Kidney (tissue), 14 donors: ENCODE measurements around the gene CSF1. TPM values are rescaled to one million over a fixed set of nuclear protein-coding genes. Genes with fewer than 3 reads are reported as not detected.

Source experiments
- DNase-seq, 5 donors: peaks; one replicate each; pipeline ENCODE4 v3.0.0-alpha.2; 2013 to 2020
- FAIRE-seq: peaks from 2 replicates; lab custom pipeline; 2012; peaks lifted over from hg19 to GRCh38; lab: Jason Lieb, UNC
- H3K27ac ChIP-seq, 2 donors: one replicate each; pipeline ENCODE4 v1.7.0; 2013; ENCODE audit warnings: low read depth in 2 of 2, low read length in 2 of 2, inconsistent platforms in 1 of 2
- H3K27me3 ChIP-seq: one replicate; pipeline ENCODE4 v1.7.1; 2013; ENCODE audit warnings: low read length, inconsistent platforms; ENCODE audit not compliant: control insufficient read depth, insufficient read depth
- H3K36me3 ChIP-seq, 3 donors: one replicate each; pipeline versions ENCODE4 v1.7.0 to v1.7.1; 2013; ENCODE audit warnings: low read length in 3 of 3, control low read depth in 1 of 3, inconsistent platforms in 1 of 3; ENCODE audit not compliant: insufficient read depth in 3 of 3, control insufficient read depth in 2 of 3
- H3K4me1 ChIP-seq, 3 donors: one replicate each; pipeline versions ENCODE4 v1.7.0 to v1.7.1; 2013; ENCODE audit warnings: low read length in 3 of 3, inconsistent platforms in 1 of 3, low read depth in 1 of 3; ENCODE audit not compliant: control insufficient read depth in 2 of 3, insufficient read depth in 2 of 3
- H3K4me3 ChIP-seq, 3 donors: one replicate each; pipeline versions ENCODE4 v1.7.0 to v1.8.1; 2013; ENCODE audit warnings: low read length in 3 of 3, control low read depth in 1 of 3, inconsistent platforms in 1 of 3
- H3K9ac ChIP-seq, 3 donors: one replicate each; pipeline versions ENCODE4 v1.7.0 to v1.7.1; 2013; ENCODE audit warnings: low read length in 3 of 3, control low read depth in 1 of 3, inconsistent platforms in 1 of 3
- H3K9me3 ChIP-seq, 3 donors: one replicate each; pipeline versions ENCODE4 v1.7.0 to v1.7.1; 2013; ENCODE audit warnings: low read length in 3 of 3, control low read depth in 1 of 3, inconsistent platforms in 1 of 3; ENCODE audit not compliant: control insufficient read depth in 2 of 3, insufficient read depth in 1 of 3
- intact Hi-C: fragments of 100-400 bp; cut with DNase I; formaldehyde crosslinking; loops from one replicate; pipeline ENCODE4 v1.11.1; 2022
- polyA plus RNA-seq: library from polyadenylated mRNA; stranded (reverse); fragments of 350-450 nt; fragmentation: Illumina TruSeq; extraction: RNeasy Lipid Tissue Mini Kit (QIAGEN cat#74804); gene quantifications from one replicate; pipeline ENCODE4 v1.2.3, GENCODE V29; 2014; ENCODE audit warnings: low read depth, low replicate concordance; ENCODE audit not compliant: insufficient read depth
- total RNA-seq: library from RNA; stranded (reverse); fragmentation: NEBNext Ultra II Directional; extraction: Animal tissue kit (Norgen Biotek cat#: 25700); gene quantifications from one replicate; pipeline ENCODE4 v1.2.1, GENCODE V29; 2021
- TF ChIP-seq, protein P1 (sequence below): IDR thresholded peaks from 3 replicates; pipeline ENCODE4 v1.5.1; 2012; ENCODE audit warnings: mild to moderate bottlenecking, moderate library complexity, borderline replicate concordance; ENCODE audit not compliant: insufficient read depth; ENCODE audit errors: extremely low read depth
- donor health status: control.
- donor health status: control.
- donor health status: control.
- donor health status: control.
- donor health status: control.
- donor health status: DM: yes; HTN: yes; CAD: no.
- donor health status: Normal renal cell carcinoma (clear cell type).

CSF1 gene
- total and polyA plus RNA-seq, 2 donors from 2014 or later = 11.1 to 33.8 TPM

GRCh38 chr1:109947582-109948284 lies 37.1 kb downstream of the CSF1 start:
- intact Hi-C loops = no loop called here
- no peak overlapping the region for H3K4me3 ChIP-seq
- H3K27ac ChIP-seq = no peak overlapping the region
- TF ChIP-seq, protein P1, sequence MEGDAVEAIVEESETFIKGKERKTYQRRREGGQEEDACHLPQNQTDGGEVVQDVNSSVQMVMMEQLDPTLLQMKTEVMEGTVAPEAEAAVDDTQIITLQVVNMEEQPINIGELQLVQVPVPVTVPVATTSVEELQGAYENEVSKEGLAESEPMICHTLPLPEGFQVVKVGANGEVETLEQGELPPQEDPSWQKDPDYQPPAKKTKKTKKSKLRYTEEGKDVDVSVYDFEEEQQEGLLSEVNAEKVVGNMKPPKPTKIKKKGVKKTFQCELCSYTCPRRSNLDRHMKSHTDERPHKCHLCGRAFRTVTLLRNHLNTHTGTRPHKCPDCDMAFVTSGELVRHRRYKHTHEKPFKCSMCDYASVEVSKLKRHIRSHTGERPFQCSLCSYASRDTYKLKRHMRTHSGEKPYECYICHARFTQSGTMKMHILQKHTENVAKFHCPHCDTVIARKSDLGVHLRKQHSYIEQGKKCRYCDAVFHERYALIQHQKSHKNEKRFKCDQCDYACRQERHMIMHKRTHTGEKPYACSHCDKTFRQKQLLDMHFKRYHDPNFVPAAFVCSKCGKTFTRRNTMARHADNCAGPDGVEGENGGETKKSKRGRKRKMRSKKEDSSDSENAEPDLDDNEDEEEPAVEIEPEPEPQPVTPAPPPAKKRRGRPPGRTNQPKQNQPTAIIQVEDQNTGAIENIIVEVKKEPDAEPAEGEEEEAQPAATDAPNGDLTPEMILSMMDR = no peak
- no peak for DNase-seq
- H3K9me3 ChIP-seq = no peaks in the 10 kb centered on the region
- no peaks in the 10 kb centered on the region for H3K36me3 ChIP-seq
- no peaks in the 10 kb centered on the region for H3K27me3 ChIP-seq
- peaks cover 0 to 6% (median 0%) of the 10 kb centered on the region in 3 donors for H3K4me1 ChIP-seq
- H3K9ac ChIP-seq = no peak overlapping the region
- FAIRE-seq = no peak

GRCh38 chr1:109948285-109948630 lies 37.6 kb downstream of the CSF1 start:
- no peak overlapping the region for H3K9ac ChIP-seq
- intact Hi-C loops = no loop called here
- H3K36me3 ChIP-seq = no peaks in the 10 kb centered on the region
- H3K4me3 ChIP-seq = no peak overlapping the region
- DNase-seq (no peak), FAIRE-seq (no peak)
- no peak overlapping the region for H3K27ac ChIP-seq
- no peaks in the 10 kb centered on the region for H3K9me3 ChIP-seq
- TF ChIP-seq, protein P1 = no peak
- peaks cover 0 to 6% (median 0%) of the 10 kb centered on the region in 3 donors for H3K4me1 ChIP-seq
- H3K27me3 ChIP-seq = no peaks in the 10 kb centered on the region

DNA sequence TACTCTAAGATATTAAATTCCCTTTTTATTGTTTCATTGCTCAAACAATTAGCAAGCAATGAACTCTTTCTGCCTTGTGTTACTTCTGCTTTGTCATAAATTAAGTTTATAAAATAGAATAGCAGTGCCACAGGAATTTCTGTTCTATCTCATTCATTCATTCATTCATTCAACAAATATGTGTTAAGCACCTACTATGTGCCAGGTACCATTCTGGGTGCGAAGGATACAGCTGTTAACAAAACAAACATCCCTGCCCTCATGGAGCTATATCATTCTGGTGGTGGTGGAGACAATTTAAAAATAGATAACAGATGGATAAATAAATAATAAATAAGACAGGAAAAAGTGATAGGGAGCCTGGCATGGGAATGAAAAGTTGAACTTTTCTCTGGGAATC lies 39.4 kb downstream of the CSF1 start:
- Histone ChIP-seq H3K4me1 (peaks cover 0 to 6% (median 0%) of the 10 kb centered on the region in 3 donors), H3K27ac (no peak overlapping the region), H3K4me3 (no peak overlapping the region), H3K9ac (no peak overlapping the region), H3K36me3 (no peaks in the 10 kb centered on the region), H3K9me3 (no peaks in the 10 kb centered on the region), H3K27me3 (no peaks in the 10 kb centered on the region)
- TF ChIP-seq, protein P1 = no peak
- intact Hi-C loops = no loop called here
- DNase-seq (no peak), FAIRE-seq (no peak)
